ENCODE measurements around the gene ABCA2.
"Not testable (repeated sequence)": the region's sequence is repeated elsewhere in the genome, so short reads cannot be mapped to it uniquely, and the experiment has no call there.

The ABCA2 gene

GRCh38 chr9:137006116-137007003 is 21.7 kb downstream of the ABCA2 start:
- TF ChIP-seq, protein P1, sequence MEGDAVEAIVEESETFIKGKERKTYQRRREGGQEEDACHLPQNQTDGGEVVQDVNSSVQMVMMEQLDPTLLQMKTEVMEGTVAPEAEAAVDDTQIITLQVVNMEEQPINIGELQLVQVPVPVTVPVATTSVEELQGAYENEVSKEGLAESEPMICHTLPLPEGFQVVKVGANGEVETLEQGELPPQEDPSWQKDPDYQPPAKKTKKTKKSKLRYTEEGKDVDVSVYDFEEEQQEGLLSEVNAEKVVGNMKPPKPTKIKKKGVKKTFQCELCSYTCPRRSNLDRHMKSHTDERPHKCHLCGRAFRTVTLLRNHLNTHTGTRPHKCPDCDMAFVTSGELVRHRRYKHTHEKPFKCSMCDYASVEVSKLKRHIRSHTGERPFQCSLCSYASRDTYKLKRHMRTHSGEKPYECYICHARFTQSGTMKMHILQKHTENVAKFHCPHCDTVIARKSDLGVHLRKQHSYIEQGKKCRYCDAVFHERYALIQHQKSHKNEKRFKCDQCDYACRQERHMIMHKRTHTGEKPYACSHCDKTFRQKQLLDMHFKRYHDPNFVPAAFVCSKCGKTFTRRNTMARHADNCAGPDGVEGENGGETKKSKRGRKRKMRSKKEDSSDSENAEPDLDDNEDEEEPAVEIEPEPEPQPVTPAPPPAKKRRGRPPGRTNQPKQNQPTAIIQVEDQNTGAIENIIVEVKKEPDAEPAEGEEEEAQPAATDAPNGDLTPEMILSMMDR (conservative IDR thresholded peaks at IDR 0.05; ENCODE audit: low read depth, low read length): no peak
- DNase-seq (ENCODE audit: low read depth): peak; percentile 39
- no peak overlapping the region for H3K4me3 ChIP-seq (ENCODE audit: low read depth, low read length)

DNA sequence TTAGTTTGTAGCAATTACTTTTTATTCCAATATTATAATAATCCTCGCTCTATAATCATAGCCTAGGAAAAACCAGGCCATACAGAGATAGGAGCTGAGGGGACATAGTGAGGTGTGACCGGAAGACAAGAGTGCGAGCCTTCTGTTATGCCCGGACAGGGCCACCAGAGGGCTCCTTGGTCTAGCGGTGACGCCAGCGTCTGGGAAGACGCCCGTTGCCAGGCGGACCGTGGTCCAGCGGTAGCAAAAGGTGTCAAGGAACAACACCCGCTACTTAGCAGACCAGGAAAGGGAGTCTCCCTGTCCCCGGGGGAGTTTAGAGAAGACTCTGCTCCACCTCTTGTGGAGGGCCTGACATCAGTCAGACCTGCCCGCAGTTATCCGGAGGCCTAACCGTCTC is 23.8 kb downstream of the ABCA2 start:
- TF ChIP-seq, protein P1 (conservative IDR thresholded peaks at IDR 0.05; ENCODE audit: low read depth, low read length): peak; percentile 40
- H3K4me3 ChIP-seq (ENCODE audit: low read depth, low read length): not testable (repeated sequence)

GRCh38 chr9:137002646-137003041 is 25.4 kb downstream of the ABCA2 start:
- no peak overlapping the region for H3K4me3 ChIP-seq (ENCODE audit: low read depth, low read length)
- DNase-seq (ENCODE audit: low read depth): no peak
- TF ChIP-seq, protein P1 (conservative IDR thresholded peaks at IDR 0.05; ENCODE audit: low read depth, low read length): no peak

More for the DNA sequence above, 23.8 kb downstream of the ABCA2 start:
- DNase-seq (ENCODE audit: low read depth): not testable (repeated sequence)

DNA sequence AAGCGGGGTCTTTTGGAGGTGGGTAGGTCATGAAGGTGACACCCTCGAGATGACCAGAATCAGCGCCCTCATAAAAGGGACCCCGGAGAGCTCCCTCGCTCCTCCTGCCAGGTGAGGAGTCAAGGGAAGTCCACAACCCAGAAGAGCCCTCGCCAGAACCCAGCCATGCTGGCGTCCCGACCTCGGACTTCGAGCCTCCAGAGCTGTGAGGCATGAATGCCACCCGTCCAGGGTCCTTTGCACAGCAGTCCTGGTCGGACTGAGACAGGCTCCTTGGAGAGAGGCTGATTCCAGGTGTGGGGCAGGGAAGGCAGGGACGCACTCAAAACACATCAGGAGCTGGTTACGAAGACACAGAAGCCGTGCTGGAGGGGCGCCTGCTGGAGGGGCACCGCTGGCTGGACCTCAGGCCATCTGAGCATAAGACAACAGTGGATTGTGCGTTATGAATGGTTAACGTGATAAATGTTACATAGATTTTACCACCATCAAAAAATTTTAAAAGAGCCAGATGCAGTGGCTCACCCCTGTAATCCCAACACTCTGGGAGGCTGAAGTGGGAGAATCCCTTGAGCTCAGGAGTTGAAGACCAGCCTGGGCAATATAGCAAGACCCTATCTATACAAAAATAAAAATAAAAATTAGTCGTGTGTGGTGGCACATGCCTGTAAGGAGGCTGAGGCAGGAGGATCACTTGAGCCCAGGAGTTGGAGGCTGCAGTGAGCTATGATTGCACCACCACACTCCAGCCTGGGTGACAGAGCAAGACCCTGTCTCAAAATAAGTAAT is 26.0 kb downstream of the ABCA2 start:
- H3K4me3 ChIP-seq (ENCODE audit: low read depth, low read length): no peak overlapping the region
- TF ChIP-seq, protein P1 (conservative IDR thresholded peaks at IDR 0.05; ENCODE audit: low read depth, low read length): no peak
- DNase-seq (ENCODE audit: low read depth): no peak

GRCh38 chr9:137000177-137000930 is 27.7 kb downstream of the ABCA2 start:
- TF ChIP-seq, protein P1 (conservative IDR thresholded peaks at IDR 0.05; ENCODE audit: low read depth, low read length): no peak
- DNase-seq (ENCODE audit: low read depth): peak; percentile 95

GRCh38 chr9:136997830-136998234 is 30.2 kb downstream of the ABCA2 start:
- peak; percentile 77 for DNase-seq (ENCODE audit: low read depth)
- TF ChIP-seq, protein P1 (conservative IDR thresholded peaks at IDR 0.05; ENCODE audit: low read depth, low read length): peak; percentile 72
- H3K4me3 ChIP-seq (ENCODE audit: low read depth, low read length): no peak overlapping the region

More at GRCh38 chr9:137000177-137000930, 27.7 kb downstream of the ABCA2 start:
- no peak overlapping the region for H3K4me3 ChIP-seq (ENCODE audit: low read depth, low read length)

Measured in choroid plexus epithelial cell (primary cell).